Stimulated activated CD4-positive, alpha-beta T cell treated with anti-CD3 and anti-CD28 coated beads, Interleukin-1b, Interleukin-23, amount 100 ng/mL, for 24 hours (primary cell): ENCODE results near the gene SPATA12.
"Not testable (repeated sequence)": the region's sequence is repeated elsewhere in the genome, so short reads cannot be mapped to it uniquely, and the experiment has no call there.

Experiments used
- DNase-seq, 4 experiments: peaks; one replicate each; pipeline ENCODE4 v3.0.0-alpha.2; 2020; ENCODE audit warnings: low read depth in 4 of 4, low spot score in 1 of 4

Gene SPATA12

DNA sequence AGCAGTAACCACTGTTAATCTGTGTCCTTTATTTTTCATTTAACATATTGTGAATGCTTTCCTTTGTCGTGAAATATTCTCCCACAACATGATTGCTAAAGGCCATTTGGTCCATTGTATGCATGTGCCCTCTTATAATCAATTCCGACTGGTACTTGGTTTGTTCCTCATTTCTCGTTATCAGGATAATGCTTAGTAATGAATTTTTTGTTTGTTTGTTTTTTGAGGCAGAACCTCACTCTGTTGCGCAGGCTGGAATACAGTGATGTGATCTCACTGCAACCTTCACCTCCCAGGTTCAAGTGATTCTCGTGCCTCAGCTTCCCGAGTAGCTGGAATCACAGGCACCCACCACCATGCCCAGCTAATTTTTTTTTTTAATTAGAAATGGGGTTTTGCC lies 22.0 kb downstream of the SPATA12 start:
- DNase-seq = no peak

DNA sequence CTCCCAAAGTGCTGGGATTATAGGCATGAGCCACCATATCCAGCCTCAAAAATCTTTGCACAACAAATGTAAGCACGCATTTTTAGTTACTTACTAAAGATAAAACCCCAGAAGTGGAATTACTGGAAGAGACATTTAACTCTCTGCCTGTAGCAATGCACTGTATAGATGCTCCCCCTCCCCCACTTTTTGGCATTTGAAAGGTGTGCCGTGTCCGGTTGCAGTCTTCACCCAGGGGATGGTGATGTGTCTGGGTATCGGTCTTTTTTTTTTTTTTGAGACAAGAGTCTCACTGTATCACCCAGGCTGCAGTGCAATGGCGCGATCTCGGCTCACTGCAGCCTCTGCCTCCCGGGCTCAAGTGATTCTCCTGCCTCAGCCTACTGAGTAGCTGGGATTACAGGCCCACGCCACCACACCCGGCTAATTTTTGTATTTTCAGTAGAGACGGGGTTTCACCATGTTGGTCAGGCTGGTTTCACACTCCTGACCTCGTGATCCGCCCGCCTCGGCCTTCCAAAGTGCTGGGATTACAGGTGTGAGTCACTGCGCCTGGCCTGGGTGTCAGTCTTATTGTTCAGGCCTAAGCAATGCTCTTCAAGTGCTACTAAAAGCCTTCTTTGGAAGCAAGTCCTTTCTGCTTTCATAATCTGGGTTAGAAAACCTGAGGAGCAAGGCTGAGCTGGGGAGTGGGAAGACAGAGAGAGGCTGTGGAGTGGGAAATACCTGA lies 23.0 kb downstream of the SPATA12 start:
- DNase-seq = not testable (repeated sequence)

DNA sequence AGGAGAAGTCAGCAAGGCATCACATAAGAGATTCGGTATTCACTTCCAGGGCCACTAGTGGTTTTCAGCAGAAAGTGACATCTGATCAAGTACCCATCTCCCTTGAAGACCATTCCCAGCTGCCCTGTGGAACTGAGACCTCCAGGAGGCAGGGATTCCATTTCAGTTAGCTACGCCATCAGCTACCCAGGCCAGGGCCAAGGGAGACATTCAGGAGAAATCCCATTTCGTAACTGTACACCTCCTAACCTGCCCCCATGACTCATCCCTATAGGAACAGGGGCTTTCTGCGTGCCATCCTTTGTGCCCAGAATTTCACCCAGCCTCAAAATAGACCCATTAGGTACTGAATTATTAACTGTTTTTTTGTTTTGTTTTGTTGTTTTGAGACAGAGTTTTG lies 24.7 kb downstream of the SPATA12 start:
- no peak for DNase-seq

DNA sequence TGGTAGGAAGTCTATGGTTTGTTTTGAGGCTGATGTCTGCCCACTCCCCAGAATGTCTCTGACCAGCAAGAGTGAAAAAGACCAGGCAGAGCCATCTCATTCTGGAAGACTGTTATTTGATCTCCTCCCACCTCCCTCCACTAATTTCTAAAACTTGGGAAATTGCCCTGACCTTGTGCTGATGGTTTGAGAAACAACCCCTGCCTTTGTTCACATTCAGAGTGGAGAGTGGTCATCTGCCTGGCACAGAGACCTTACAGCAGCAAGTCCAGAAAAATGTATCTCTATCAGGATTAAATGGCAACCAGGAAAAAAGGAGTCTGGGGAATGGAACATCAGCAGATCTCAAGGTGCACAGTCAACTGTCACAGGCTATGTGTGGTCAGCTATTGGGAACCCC lies 25.7 kb downstream of the SPATA12 start:
- DNase-seq = no peak

DNA sequence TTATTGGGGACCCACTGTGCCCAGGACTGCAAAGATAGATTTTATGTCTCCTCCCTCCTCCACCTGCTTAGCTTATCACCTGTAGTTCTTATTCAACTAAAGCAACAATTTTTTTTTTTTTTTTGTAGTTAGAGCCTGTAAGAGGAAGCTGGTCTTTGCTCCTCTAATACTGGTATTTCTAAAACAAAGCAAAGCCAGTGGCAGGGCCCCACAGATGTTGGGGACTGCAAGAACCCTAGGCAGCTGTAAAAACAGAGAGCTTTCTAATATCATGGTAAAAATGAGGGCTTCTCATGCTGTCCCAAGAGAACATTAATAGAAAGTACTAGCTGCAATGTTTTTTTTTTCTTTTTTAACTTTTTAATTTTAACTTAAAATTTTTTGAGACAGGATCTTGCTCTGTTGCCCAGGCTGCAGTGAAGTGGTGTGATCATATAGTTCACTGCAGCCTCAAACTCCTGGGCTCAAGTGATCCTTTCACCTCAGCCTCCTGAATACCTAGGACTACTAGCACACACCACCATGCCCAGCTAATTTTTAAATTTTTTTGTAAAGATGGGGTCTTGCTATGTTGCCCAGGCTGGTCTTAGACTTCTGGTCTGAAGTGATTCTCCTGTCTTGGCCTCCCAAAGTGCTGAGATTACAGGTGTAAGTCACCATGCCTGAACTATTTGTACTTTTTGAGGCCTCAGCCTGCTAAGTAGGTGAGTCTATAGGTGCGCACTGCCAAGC lies 27.1 kb downstream of the SPATA12 start:
- no peak for DNase-seq

DNA sequence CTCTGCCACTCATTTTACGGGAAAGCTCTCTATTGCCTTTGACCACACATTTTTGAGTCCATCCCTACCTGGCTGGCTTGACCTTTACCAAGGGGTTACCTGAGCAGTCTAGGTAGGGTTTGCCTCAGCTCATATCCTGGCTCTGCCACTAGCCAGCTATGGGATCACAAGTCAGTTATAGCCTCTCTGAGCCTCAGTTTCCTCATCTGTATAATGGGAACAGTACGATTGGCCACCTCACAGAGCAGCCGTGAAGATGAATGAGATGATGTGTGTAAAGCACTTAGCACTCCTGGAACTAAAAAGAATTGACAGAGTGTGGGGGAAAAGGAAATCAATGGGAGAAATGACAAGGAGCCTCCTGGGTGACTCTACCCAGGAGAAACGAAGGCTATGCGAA lies 28.0 kb downstream of the SPATA12 start:
- DNase-seq = no peak

DNA sequence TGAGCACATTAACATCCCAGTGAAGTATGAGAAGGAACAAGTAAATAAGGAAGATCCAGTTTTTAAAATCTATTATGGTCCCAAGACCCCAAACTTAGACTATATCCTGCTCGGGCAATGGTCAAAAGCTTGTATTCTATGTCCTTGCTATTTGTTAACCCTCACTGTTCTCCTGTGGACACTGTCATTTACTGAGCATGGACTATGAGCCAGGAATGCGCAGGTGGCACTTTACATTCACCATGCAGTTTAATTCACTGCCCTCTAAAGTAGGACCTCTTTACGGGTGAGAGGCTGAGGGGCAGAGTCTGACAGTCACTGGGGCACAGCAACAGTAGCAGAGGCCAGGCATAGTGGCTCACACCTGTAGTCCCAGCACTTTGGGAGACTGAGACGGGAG lies 28.6 kb downstream of the SPATA12 start:
- no peak for DNase-seq

DNA sequence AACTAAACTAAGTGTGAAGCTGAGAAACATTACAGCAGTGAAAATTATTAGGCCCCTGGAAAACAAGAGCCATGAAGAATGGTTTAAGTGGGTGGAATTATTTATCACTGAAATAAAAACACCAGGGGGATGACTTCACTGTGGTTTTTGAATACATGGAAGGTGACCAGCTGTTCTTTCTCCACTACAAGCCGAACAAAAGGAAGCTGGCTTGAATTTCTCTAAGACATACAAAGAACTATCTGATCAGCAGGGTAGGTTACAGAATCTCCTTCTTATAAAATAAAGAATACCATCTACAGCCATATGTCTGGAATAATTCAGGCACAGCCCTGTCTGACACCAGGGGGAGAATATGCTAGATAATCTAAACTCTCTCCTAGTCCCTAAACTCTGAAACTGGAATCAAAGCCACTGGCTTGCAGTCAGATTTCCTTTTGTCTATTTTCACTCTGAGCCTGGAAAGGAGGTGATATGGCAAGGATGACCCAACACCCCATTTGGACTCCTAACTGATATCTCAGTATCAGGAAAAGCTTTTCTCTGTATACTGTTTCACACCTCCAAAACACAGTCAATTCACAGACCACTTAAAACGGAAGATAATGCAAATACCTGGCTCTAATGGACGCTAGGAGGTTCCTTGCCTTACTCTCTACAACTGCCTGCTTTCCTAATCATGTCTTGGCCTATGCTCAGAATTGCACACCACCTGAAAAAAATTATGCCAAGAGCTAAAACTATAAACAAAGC lies 31.2 kb downstream of the SPATA12 start:
- no peak for DNase-seq

DNA sequence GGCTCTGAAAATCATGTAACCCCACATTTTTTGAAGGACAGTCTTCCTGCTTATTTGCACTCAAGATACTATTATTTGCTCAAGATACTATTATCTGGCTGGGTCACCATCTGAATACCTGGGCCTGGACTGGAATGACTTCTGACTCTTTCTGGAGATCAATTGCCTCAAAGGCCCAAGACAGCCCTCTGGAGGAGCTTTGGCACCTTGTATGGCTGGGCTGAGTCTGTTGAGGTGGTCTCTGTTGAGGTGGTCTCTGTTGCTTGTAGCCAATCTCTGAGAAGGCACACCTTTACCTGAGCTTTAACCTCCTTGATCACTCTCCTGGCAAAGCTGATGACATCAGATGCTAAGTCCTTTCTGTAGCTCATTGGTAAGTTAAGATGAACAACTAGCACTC lies 33.0 kb downstream of the SPATA12 start:
- DNase-seq = no peak

DNA sequence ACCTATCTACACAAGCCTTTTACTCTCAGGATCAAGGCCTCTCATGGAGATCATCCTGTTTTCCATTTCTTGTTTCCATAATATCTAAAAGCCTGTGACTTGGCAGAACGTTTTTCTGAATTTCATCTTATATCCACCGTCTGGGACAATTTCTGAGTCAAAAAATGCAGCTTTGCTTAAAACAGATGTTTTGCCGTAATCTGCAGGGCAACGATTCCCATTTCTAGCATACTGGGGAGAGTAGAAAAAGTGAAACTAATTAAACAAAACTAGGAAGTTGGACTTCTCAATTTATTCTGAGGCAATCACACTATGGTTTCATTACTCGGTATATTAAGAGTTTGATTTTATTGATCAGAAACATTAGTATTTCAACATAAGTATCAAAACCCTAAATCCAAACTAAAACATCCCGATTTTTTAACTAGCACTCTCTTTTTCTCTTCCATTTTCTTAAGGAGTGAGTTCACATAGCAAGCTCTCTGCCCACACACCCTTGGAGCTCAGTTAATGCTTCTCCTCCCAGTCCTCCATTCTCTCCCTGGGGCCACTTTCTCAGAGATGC lies 33.6 kb downstream of the SPATA12 start:
- DNase-seq = no peak

DNA sequence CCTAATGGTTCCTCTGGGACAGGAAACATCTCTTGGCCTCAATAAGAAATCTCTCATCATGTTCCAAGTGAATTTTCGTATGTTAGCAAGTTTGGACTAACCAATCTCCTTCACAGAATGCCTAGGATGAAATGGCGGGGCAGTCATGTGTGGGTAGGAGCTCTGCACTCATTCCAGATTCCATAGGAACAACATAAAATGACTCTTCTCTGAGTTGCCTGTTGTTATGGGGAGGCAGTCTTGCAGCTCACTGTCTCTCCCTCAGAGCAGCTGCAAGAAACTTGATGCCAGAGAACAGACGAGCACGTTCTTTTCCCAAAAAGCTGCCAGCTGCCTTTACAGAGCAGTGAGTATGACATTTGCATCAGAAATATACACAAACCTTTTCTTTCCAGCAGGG lies 34.1 kb downstream of the SPATA12 start:
- DNase-seq = no peak

DNA sequence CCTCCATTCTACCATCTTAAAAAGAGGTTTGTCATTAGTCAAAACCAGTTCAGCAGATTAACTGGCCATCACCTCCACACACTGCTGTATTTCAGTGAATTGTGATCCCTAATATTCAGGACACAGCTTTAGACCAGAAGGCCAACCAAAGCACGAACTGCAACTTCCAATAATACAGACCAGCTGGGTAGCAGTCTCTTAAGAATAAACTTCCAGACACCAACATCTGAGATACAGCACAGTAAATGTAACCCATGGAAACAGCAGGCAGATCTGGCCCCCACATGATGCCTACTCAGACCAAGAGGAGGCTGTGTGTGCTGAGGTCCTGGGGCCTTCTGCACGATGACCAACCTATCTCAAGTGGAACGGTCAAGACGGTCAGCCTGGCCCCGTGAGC lies 34.9 kb downstream of the SPATA12 start:
- no peak for DNase-seq

DNA sequence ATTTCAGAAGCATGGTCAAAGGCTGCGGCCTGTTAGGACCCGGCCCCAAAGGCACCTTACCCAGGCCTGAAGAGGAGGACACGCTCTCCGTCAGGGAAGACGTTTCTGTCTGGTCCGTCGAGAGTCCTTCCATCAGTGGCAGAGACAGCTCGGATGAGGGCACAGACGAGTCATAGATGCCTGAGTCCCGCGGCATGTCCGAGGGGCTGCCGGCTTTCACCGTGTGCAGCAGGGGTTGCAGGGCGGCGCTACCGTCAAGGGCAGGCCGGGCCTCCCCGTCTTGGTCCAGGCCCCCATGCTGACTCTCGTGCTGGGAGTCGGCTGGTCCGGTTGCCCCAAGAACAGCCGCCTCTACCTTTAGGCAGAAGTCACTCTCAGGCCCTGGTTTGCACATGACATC lies 37.1 kb downstream of the SPATA12 start:
- DNase-seq = no peak

DNA sequence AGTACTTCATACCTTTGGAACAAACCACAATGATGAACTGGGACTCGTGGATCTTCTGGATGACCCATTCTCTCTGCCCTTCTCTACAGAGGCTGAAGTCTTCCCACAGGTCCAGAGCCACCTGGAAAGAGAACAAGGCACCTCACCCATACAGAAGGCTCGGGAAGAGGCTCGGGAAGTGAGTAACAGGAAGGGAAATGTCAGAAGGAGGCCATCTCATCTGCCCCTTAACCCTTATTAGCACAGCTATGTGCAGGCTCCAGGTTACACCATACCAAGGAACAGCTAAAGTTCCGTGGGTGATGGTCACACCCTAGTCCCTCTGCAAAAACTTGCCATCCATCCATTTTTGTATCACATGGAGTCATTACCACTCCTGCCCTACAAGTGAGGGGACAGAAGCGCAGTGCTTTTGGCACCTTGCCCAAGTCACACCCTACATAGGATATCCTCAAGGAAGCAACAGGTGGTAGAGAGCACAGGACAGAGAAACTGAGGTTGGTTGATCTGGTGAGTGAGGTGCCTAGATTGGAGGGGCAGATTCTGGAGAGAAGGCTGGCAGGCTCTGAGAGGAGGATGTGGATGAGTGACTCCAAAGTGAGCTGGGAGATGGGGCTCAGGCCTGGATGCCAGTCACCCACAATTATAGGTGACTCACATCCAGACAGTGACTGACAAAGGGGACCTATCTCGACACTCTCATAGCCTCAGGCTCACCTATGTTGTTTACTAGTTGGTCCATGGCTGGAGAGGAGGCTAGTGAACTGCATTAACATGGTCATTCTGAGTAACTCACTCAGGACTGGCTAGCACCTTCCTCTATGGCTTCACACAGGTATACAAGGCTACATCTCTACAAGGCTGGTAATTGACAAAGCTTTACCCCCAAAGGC lies 38.2 kb downstream of the SPATA12 start:
- no peak for DNase-seq

DNA sequence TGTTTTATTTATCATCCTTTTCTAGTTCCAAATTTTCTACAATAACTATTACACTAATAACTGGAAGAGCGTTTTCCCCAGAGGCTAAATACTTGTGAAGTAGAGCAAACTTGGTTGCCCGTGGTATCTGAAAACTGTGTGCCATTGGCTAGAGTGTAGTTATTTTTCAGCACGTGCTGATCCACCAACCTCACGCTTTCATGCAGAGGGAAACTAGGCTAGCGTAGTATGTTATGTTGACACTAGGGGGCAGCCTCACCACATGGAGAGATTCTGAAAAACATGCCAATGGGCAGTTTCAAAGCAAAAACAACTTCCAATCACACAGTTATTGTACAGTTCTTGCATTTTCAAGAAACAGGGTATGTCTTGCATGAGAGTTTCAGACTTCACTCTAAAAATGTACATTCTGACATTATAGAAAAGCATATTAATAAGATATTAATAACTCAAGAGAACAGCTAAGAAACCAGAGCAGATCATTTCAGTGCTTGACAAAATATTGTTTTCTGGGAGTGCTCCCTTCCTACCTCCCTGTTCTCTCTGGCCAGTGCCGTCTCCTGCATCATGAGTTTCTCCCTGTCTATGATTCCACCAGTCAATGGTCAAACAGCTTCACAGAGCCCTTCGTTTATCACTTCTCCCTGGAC lies 39.7 kb downstream of the SPATA12 start:
- DNase-seq = peak; percentile 26 to 46 (median 42)

DNA sequence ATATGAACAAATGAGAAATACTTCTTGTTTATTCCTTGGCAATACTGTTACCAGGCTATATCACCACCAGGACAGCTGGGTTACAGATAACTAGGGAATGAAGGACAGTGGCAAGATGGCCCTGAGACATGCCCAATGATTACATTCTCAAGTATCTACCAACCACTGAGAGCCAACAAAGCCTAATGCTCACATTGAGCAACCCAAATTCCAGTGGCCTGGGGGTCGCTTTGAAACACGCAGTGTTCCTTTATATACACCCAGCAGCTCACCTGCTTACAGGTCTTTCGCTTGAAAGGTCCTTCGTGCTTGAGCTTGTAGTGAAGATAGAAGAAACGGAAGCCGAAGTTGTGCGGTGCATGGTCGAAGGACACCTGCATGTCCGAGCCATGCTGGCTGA lies 45.1 kb downstream of the SPATA12 start:
- no peak for DNase-seq

DNA sequence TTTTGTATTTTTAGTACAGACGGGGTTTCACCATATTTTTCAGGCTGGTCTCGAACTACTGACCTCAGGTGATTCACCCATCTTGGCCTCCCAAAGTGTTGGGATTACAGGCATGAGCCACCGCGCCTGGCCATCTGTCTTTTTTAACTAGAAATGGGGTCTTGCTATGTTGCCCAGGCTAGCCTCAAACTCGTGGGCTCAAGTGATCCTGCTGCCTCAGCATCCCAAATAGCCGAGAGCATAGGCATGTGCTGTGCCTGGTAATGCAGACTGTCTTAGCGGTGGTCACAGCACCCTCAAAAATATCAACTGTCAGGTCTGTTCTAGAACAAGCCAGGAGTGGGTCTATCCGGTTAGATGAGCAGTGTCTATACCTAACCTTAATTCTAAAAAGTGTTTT lies 48.2 kb downstream of the SPATA12 start:
- DNase-seq = no peak

DNA sequence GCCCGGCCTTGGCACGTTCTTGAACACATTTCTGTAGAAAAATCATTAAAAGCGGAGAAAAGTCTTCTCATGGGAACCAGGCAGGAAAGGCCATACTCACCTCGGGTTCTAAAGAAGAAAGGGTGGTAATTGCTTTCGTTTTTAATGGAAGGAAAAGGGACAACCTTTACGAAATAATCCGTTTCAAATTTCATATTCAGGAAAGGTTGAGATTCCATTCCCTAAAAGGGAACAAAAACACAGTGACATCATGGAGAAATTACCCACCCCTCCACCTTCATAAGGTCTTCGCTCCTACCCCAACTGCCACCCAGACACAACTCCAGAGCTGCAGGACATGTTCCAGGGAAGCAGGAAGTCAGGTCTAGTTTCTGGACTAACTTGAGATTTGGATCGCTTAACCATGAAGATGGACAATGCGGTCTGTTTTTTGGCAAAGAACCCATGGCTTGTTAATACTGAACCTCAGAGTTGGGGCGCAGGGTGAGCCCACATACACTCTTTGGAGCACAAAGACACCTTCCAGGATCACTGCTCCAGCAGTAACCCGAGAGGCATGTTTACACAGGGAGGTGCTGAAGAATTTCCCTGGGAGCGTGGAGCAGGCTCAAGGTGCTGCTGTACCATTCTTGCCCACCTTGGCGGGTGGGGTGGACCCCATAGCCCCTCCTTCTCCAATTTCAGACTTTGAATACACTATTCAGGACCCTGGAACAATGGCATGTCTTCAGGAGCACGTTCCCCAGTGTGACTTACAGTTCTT lies 49.2 kb downstream of the SPATA12 start:
- no peak for DNase-seq

DNA sequence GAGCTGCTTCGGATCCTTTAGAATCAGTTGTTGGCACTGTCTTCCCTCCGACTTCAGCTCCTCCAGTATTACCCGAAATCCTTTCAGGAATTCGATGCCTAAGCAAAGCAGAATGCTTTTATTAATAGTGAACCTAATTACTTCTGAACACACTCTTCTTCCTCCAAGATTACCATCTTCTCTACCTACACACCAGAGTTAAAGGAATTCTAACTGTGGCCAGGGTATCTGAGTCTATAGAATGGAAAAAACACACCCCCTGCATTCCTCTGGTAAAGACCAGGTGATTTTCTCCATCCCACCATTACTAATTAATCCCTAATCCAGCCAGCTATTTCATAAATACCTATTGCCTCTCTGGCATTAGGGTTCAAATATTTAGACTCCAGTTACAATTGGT lies 49.8 kb downstream of the SPATA12 start:
- no peak for DNase-seq

DNA sequence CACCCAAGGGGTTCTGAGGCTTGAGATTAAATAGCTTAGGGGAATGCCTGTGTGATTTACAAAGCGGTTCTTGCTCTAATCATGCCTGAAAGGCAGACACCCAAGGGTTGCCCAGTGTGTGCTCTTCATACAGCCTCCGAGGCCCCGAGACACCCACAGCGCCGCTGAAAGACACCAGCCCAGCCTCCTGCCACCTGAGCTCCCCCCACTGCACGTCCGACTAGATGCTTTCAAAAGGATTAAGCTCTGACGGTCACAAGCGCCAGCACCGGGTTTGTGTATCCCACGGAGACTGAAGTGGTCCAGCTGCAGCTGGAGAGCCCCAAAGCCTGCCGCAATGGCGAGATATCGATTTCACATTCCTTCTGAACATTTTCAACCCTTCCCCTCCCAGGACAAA lies 50.3 kb downstream of the SPATA12 start:
- DNase-seq = no peak
